AG09319 (cell line): ENCODE results near the gene AFAP1.

Source experiments
- DNase-seq: peaks from one replicate; pipeline ENCODE4 v3.0.0-alpha.2; 2010; ENCODE audit warnings: low read depth; ENCODE audit errors: extremely low read depth
- TF ChIP-seq, protein P1 (sequence below): IDR thresholded peaks from 2 replicates; pipeline ENCODE4 v1.5.1; 2011; ENCODE audit warnings: low read depth, mild to moderate bottlenecking, inconsistent platforms, low read length, moderate library complexity

AFAP1 gene

DNA sequence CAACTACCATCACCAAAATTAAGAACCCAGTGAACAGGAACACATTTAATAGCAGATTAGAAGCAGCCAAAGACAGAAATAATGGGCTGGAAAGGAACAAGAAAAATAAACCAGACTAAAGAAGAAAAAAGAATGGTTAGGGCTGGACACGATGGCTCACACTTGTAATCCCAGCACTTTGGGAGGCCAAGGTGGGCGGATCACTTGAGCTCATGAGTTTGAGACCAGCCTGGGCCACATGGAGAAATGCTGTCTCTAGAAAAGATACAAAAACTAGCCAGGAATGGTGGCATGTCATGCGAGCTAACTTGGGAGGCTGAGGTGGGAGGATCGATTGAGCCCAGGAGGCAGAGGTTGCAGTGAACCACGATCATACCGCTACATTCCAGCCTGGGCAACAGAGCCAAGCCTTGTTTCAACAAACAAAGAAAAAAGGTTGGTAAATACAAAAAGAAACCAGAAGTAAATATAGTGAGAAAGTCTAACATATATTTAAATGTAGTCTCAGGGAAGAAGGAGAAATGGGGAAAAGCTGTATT, 102.0 kb downstream of the AFAP1 start:
- DNase-seq: no peak
- TF ChIP-seq, protein P1, sequence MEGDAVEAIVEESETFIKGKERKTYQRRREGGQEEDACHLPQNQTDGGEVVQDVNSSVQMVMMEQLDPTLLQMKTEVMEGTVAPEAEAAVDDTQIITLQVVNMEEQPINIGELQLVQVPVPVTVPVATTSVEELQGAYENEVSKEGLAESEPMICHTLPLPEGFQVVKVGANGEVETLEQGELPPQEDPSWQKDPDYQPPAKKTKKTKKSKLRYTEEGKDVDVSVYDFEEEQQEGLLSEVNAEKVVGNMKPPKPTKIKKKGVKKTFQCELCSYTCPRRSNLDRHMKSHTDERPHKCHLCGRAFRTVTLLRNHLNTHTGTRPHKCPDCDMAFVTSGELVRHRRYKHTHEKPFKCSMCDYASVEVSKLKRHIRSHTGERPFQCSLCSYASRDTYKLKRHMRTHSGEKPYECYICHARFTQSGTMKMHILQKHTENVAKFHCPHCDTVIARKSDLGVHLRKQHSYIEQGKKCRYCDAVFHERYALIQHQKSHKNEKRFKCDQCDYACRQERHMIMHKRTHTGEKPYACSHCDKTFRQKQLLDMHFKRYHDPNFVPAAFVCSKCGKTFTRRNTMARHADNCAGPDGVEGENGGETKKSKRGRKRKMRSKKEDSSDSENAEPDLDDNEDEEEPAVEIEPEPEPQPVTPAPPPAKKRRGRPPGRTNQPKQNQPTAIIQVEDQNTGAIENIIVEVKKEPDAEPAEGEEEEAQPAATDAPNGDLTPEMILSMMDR: no peak

DNA sequence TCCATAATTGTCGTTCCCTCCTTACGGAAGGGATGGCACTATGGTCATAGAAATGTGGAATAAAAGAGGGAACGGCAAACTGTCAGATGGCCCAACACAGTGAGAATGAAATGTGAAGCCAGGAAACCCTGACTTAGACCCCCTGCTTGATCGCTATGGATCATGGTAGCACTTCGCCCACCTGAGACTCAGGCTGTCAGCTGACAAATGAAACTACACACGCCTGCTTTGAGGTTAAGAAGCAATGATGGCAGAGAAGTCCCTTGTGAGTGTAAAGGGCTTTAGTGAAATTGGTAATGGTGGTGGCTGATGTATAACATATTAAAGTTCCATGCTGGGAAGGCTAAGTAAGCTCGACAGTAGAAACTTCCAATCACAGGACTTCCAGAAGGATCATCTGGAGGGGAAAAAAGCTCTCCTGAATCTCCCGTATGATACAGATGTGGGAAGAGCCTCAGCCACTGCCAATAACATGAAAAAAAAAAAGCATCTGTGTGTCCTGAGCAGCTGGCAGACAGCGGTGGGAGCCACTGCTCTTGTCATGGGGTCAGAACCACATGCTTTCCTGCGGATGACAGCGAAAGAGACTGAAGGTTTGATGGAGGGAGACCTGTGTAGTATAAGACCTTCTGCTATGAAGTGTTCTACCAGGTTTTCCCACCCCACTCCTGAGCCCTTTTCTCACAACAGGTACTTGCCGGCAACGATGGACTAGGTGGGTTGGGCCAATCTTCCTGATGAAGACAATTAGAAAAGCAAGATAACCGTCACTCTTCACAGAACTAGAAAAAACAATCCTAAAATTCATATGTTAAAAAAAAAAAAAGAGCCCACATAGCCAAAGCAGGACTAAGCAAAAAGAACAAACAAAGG, 107.6 kb downstream of the AFAP1 start:
- no peak for DNase-seq
- TF ChIP-seq, protein P1: no peak

DNA sequence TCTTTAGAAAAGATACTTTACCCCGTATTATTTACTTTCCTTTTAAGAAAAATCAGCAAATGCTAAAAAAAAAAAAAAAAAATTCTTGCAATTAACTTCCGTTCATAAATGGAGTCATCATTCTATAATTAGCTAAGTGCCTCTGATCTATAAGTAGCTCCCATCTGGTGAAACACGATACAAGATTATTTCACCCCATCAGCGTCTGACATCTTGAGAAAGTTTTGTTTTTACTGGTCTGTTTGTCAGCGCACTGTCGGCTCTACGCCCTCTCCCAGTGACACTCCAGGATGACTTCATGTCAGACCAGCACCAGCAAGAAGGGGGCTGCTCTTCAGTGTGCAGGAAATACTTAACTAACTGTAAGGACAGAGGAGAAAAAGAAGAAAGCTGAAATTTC, 108.3 kb downstream of the AFAP1 start:
- TF ChIP-seq, protein P1: no peak
- peak; percentile 56 for DNase-seq

DNA sequence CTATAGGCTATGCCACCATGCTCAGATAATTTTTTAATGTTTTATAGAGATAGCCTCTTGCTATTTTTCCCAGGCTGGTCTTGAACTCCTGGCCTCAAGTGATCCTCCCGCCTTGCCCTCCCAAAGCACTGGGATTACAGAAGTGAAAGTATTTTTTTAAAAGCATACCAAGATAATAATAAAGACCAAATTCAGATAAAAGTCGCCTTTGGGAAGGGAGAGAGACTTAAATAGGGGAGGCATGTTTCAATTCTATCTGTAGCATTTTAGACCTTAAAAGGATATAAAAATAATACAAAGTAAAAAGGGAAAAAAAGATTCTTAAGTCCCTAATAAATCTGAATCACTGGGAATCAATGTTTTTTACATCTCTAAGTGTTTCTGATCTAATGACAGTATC, 108.9 kb downstream of the AFAP1 start:
- DNase-seq: no peak
- TF ChIP-seq, protein P1: no peak

DNA sequence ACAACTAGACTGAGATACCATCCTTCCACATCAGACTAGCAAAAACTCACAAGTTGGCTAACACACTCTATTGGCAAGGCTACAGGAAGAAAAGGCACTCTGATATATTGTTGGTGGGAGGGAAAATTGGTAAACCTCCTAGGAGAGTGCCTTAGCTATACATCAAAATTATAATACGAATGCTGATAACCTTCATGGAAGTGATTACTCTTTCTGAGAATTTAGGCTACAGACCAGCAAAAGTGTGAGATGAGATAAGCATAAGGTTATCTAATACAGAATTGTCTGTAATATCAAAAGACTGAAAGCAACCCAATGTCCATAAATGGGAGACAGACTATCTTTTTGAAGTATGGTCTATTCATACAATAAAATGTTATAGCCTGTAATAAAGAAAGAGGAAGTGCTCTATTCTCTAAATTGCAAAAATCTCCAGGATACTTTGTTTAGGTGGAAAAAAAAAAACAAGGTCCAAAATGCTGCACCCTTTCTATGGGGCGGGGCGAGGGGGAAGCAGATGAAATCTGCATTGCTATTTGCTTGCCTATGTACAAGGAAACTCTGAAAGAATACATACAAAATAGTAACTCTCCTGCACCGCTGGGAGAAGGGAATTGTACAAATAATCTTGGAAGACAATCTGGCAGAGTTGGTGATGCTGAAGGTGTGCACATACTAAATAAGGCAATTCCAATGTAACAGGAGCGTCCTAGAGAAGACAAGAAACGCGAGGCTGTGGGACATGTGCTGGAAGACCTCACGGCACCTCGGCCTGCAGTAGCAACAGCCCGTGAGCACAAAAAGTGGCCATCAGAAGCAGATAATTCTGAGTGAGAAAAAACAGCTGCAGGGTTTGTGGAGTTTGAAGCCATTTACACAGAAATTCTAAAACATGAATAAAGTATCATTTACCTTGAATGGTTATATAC, 109.7 kb downstream of the AFAP1 start:
- DNase-seq: no peak
- TF ChIP-seq, protein P1: no peak

DNA sequence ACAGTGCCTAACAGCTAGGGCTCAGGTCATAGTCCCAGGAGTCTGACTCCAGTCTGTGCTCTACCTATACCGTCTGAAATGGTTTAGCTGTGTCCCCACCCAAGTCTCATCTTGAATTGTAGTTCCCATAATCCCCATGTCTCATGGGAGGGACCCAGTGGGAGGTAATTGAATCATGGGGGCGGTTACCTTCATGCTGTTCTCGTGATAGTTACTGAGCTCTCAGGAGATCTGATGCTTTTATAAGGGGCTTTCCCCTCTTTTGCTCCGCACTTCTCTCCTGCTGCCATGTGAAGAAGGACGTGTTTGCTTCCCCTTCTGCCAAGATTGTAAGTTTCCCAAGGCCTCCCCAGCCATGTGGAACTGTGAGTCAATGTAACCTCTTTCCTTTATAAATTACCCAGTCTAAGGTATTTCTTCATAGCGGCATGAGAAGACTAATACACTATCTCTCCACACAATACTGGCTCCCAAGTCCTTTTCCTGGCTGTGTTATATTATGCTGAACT, 110.8 kb downstream of the AFAP1 start:
- TF ChIP-seq, protein P1: no peak
- DNase-seq: no peak
